ENCODE measurements around the gene EPS15.
A peak's percentile ranks its signal among the peaks of the same experiment; 100 is the strongest.
"Not testable (repeated sequence)": the region's sequence is repeated elsewhere in the genome, so short reads cannot be mapped to it uniquely, and the experiment has no call there.

Gene EPS15

DNA sequence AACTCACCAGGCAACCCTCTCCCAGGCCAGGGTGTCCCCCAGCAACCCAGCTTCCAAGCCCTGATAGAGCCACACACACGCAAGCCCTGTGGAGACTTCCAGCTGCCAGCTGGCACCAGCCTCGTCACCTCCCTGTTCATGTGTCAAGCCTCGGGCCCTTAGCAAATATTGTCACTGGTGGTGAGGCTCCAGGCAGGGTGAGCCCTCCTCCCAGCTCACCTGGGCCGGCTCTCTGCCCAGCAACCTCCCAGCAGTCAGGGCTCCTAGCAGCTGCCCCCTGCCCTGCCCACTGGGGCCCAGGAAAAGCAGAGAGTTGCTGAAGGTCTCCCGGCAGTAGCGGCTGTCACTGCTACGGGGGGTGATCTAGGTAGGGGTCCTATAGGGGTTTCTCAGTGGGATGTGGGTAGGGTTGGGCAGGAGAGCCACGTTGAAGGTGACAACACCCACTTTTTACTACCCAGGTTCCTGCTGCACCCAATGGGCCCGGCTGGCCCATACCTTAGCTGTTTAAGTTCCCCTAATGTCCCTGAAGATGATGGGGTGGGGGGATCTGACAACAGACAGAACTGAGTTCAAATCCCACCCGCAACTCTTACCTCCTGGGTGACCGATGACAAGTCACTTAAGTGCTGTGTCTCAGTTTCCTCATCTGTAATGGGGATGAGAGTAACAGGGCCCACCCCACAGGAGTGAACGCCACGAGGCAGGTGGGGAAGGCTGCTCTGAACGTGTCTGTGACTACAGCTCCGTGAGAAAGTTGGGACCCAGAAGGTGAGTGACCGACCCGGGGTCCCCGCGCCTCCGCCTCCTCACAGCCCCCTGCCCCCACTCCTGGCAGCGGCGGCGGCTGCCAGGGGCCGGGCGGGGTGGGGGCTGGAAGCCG is 189.4 kb downstream of the EPS15 start:
- DNase-seq, result peak; percentile 87 to 93

DNA sequence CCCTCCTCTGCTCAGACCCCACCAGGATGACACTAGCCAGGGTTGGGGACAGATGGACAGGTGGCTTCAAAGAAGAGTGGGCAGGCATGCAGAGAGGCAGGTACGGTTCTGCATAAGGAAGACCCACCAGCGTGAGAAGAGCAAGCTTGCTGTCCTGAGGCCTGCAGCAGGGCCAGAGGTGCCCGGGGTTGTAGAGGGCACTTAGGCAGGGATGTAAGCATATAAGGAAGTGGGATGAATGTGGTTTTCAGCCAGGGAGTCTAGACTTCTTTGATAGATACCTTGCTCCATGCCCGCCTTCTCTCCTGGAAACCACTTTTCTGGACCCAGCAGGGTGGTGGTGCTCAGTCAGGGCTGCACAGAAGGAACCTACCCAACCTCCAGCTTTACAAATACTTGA is 190.1 kb downstream of the EPS15 start:
- no peak for DNase-seq

DNA sequence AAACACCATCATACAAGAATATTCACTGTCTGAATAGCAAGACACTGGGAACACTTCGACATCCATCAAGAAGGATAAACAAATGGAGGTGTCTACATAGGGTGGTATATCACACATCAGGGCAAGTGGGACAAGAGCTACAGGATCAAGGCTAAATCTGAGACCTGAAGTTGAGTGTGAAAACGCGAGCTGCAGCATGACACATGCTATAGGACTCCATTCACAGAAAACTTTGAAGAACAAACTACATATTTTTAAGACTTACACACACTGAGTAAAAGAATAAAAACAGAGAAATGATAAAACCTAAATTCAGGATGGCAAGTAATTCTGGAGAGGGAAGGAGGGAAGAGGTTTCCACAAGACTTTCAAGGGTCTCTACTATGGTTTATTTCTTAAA is 190.8 kb downstream of the EPS15 start:
- no peak for DNase-seq

DNA sequence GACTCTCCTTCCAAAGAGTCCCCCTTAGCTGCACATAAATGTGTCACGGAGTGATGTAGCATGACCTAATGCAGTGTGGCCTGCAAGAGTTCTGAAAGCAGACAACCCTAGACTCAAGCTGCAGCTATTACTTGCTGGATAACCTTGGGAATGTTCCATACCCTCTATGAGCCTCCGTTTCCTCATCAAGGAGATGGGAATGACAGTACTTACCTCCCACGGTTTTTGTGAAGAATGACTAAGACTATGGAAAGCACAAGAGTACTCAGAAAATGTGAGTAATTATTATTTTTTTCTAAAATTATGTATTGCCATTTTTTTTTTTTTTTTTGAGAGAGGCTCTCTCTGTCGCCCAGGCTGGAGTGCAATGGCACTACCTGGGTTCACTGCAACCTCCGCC is 191.7 kb downstream of the EPS15 start:
- DNase-seq, result no peak

DNA sequence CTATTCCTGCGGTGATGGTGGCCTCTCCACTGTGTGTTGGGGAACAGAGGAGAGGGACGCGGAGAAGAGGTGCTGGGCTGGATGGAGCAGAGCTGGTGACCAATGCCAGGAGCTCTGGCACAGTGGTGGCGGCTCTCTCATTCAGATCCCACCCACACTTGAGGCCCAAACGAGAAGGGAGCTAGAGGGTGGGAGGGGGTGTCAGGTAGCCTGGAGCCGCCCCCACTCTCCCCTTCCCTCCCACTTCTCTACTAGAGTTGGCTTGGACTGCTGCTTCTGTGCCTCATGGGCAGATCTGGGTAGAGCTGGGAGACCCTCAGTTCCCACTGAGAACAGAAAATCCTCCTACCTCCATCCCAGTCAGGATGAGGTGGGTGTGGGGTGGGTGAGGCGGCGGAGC is 192.2 kb downstream of the EPS15 start:
- no peak for DNase-seq

DNA sequence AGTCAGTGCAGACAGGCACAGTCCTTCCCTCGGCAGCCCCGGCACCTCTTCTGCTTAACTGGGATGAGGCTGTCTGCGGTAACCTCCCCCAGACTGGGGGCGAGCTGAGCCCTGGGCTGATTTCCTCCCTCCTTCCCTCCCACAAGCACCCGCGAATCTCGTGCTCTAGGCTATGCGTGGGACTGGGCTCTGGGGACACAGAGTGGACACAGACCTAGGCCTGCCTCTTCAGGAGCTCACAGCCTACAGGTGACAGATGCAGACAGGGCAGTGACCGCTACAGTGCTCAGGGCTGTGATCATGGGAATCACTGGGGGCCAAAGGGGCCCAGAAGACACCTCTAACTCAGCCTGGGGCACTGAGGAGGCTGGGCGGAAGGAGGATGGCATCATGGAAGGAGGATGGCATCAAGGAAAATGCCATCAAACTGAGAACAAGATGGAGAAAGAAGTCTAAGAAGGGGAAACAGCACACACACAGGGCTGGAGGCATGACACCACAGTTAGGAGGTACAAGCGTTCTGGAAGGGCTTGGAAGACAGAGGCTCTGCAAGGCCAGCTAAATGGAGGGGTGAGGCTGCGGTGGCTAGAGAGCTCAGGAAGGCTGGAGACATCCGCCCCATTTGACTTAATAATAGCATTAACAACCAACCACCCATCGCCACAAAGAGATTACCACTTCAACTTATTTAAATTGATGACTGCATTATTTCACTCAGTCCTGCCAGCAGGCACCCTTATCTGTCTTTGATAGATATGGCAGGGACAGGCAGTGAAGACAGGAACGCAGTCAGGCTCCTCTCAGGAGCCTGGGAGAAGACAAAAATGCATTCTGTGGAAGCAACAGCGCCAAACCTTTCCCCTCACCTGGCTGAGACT is 192.9 kb downstream of the EPS15 start:
- DNase-seq, result no peak

DNA sequence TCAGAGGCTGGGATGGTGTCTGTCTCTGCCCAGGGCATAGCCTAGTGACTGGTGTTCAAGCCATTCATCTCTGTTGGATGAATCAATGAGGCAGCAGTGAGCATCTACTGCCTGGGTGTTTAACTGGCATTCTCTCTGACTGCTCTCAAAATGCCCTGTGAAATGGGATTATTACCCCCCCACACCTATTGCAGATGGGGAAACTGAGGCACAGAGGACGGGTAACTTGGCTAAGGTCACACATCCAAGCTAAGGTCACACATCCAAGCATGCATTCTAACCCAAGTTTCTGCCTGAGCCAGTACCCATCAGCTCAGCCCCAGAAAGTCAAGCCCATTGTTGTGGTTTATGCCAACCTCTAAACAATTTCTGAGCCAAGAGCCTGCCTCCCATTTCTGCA is 193.7 kb downstream of the EPS15 start:
- no peak for DNase-seq

DNA sequence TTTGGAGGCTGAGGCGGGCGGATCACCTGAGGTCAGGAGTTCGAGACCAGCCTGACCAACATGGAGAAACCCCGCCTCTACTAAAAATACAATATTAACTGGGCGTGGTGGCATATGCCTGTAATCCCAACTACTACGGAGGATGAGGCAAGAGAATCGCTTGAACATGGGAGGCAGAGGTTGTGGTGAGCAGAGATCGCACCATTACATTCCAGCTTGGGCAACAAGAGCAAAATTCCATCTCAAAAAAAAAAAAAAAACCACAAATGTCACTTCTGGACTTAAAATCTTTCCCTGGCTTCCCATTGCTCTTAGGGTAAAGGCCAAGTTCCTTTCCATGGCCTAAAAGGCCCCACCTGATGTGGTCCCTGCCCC is 194.1 kb downstream of the EPS15 start:
- DNase-seq, result not testable (repeated sequence)

DNA sequence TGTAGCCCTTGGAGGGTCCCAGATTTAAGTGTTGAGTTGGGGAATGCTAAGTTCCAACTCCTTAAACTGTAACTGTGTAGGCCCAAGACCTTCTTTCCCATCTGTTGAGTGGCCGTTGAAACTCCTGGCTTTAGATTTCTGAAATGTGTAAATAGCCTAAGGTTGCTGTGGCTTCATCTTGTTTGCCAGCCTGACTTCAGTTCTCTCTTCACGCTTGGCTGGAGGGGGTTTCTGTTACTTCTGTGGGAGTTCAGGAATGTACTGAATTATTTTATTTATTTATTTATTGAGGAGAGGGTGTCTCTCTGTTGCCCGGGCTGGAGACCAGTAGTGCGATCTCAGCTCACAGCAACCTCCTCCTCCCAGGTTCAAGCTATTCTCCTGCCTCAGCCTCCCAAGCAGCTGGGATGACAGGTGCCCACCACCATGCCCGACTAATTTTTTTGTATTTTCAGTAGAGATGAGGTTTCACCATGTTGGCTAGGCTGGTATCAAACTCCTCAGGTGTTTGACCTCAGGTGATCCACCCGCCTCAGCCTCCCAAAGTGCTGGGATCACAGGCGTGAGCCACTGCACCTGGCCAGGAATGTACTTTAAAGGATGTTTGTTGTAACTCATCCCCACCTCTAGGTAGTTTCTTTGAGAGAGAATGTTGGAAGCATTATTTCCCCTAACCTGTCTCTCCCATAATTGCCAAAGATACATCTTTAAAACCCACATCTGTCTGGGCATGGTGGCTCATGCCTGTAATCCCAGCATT is 194.6 kb downstream of the EPS15 start:
- DNase-seq, result no peak

DNA sequence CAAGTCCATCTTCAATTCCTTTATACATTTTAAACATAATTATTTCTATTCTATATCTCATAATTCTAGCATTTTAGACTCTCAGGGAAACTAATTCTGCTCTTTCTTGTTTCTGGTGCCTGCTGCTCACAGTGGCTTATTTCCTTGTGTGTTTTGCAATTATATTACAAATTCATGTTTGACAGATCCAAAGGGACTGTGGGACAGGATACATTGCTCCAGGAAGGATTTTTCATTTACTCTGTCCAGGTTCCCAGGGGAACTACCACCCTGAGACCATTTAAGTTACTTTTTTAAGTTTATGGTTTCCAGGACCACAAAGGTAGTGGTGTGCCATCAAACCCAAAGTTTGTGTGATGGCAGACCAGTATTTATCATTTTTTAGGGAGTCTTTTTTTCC is 195.3 kb downstream of the EPS15 start:
- DNase-seq, result no peak

DNA sequence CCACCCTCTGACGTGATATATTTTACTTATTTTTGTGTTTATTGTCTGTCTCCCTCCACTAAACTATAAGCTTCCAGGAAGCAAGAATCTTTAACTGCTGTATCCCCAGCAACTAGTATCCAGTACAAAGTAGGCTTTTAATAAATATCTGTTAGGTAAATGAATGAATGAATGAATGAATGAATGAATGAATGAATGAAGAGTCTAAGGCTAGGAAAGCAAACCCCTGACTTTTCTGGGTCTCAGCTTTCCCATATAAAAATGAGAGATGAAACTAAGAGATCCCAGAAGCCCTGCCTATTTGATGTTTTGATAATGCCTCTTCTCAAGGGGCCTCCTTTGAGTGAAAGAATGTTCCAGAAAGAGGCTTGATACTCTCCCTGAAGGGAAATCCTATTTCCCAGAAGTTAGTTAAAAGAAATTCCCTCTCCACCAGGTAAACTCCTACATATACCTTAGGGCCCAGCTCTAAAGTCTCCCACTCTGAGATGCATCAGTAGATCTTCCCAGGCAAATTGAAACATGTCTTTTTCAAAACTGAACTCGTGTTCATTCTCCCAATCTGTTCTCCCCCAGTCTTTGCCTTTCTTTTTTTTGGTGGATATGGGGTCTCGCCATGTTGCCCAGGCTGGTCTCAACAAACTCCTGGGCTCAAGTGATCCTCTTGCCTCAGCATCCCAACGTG is 196.5 kb downstream of the EPS15 start:
- no peak for DNase-seq

DNA sequence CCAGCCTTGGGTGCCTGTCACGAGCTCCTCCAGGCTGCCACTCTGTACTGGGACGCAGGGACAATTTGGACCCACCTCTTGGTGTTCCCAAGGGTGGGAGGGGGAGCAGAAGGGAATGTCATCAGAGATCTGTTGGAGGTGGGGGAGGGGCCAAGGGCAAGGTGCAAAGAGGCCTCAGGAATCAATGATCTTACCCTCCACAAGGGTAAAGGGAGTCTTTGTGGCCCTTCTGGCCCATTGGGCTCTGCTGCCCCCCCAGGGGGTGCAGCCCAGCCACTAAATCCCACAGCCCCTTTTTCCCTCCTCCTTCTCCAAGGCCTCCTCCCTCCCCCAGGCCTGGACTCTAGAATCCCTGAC is 197.2 kb downstream of the EPS15 start:
- DNase-seq, result no peak

DNA sequence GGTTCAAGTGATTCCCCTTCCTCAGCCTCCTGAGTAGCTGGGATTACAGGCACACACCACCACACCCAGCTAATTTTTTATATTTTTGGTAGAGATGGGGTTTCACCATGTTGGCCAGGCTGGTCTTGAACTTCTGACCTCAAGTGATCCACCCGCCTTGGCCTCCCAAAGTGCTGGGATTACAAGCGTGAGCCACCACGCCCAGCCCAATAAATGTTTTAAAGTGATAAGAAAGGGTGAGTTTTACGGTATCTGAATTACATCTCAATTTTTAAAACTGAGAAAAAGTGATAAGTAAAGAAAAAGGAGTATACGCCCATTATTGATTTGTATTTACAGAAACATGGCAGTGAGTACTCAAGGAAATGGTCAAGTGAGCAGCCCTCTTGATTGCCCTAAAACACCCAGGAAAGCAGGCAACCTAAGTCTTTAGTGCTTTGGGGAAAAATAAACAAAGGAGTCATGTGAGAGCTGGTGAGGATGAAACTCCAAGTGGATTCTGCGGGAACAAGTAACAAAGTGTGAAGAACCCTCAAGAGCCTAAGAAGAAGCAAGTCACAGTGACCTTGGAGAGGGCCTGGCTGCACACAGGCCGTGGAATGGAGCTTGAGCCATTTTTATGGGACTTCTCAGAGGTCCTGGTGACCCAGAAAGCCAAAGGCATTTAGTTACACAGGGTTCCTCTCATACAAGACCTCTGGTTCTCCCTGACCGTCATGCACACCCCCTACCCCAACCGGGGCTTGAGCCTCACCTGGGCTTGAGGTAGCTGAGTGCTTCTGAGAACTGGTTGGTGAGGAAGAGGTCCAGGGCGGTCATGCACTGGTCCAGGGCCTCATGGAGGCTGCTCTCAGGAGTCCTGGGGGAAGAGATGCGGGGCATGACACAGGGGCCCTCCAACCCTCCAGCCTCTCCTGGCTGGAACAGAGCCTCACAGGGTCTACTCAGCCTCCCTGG is 197.8 kb downstream of the EPS15 start:
- no peak for DNase-seq

DNA sequence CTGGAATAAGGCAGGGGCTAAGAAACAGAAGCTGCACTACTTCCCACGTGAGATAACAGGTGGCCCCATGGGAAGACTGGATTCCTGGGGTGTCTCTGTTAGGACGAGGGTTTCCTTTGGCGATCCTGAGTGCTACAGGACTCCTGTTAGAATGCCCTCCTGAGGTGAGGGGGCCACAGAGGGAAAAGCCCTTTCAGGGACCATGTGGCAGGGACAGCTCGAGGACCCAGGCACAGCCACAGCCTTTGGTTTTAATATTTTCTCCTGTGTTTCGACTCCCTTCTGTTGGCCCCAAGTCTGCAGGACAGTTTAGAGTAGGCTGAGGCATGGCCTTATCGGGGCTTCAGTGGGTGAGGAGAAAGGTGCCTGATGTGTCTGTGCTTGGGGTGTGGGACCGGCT is 201.3 kb downstream of the EPS15 start:
- DNase-seq, result no peak

DNA sequence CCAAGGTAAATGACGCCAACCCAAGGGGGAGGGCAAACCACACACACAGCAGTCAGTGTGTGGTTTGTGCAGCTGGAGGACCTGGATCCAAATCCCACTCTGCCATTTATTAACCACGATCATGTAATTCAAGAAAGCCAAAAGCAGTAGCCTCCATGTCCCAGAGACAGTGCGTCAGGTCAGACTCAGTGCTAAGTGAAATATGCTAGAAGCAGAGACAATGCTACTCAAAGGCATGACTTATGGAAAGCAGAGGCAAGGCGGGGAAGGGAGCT is 202.3 kb downstream of the EPS15 start:
- DNase-seq, result no peak

DNA sequence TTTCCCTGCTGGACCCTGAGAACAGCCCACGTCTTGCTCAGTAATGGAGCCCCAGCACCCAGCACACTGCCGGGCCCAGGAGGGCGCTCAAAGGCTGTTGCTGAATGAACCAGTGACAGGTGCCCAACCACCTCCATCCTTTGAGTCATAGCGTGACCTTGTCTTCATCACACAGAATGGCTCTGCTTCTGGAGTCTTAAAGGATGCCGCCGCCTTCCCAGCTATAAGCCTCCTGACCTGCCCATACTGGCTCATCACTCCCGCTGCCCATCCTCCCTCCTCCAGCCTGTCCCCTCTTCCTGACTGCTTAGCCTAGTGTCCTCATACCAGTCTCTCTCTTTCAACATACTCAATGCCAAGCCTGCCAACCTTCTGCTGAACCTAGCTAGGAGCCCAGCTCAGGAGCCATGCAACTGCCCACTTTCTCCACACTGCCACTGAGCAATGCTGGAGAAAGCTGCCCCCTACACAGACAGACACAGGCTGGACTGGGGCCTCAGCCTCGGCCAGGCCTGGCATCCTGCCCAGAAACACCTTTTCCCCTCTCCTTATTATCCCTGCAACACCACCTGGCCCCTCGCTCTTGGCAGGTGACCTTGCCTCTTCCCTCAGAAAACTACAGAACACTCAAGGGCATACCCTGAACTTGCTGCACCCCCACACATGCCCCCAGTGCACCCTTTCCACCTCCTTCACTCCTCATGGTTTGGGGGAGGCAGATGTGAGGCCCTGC is 202.8 kb downstream of the EPS15 start:
- peak; percentile 63 to 66 for DNase-seq

DNA sequence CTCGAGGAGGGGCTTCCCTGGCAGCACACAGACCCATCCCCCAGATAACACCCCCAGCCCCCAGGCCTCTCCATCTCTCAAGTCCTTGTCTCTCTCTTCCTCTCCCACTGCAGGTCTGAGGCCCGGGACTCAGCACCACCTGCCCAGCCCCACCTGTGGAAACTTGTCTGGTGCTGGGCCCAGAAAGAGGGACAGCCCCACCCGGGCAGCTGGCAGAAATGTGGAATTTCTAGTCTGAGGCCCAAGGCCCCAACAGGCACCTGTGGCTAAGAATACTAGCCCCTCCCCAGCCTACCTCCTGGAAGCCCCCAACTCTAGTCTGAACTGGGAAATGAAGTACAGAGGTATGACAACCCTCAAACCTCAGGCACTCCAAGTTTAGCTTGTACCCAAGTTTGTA is 204.1 kb downstream of the EPS15 start:
- no peak for DNase-seq

DNA sequence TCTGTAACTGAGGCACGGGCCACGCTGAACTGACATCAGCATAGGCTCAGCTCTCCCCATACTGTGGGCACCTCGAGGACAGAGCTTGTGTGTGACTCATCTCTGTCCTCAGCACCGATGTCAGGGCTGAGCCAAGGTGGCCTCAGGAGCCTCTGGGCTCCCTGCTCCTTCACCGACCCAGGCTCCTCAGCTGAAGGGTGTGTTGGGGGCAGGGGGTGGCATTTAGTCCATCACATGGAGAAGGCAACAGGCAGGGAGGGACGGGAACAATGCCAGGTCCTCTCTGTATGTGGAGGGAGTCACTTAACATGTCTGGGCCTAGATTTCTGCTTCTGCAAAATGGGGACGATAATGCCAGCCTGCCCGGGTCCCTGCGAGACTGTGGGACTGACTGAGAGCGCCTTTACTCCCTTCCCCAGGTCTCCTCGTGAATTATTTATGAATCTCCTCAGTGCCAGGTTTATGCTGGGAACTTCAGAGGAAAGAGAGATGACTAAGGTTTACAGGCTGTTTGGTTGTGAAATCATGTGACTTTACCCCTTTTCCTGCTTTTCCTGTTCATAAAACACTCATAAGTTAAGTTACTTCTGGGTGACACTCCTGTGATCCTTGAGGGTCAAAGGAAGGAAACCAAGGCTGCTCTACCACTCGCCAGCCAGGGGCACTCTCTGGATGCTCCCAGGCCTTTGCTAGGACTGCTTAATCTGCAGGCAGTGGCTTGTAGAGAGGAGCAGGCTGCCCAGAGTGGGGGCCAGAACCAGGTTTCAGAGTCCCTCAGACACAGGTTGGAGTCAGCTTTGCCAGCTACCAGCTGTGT is 204.9 kb downstream of the EPS15 start:
- no peak for DNase-seq

DNA sequence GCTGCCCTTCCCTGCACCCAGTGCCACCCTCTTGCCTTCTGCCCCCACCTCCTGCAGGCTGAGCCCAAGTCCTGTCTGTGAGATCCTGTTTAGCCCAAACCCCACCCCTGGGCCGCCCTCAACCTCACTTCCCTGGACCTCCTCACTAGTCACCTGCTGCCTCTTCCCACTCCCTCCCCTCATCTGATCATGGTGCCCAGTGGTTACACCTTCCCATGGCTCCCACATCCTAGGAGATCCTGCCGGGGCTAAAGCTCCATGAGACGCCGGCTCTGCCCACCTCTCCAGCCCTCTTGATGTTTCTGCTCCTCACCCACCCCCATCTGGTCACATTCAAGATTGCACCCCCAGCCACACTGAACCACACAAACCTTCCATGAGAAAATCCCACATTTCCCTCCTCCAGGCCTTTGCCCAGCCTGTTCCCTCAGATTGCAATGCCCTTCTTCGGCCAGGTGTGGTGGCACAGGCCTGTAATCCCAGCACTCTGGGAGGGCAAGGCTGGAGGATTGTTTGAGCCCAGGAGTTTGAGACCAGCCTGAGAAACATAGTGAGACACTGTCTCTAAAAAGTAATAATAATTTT is 205.7 kb downstream of the EPS15 start:
- DNase-seq, result no peak

DNA sequence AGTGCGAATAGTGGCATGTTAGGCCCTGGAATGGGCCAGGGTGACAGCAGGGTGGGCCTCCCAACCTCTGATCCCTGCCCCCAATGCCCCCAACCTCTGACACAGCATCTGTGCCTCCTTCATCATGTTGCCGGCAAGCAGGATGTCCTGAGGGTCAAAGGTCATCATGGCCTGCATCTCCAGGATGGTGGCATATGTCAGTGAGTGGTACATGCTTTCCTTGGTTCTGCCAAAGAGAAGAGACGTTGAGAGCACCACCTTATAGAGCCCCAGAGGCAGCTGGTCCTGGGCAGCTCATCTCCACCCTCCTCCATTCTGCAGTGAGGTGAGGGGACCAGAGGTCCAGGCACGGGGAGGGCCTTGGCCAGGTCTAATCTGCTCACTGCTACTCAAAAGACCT is 206.3 kb downstream of the EPS15 start:
- DNase-seq, result no peak

Data from SHP77 (cell line).